ENCODE data around the gene NELFB.

GRCh38 chr9:137308057-137308619 lies 53.0 kb downstream of the NELFB start:
- TF ChIP-seq CTCF (IDR thresholded peaks at IDR 0.05; ENCODE audit: low read depth, low read length, missing input control) (no peak), JUND (IDR thresholded peaks at IDR 0.05) (no peak), RAD21 (IDR thresholded peaks at IDR 0.05) (no peak), MAX (IDR thresholded peaks at IDR 0.05) (no peak), YY1 (IDR thresholded peaks at IDR 0.05) (no peak), TAF1 (conservative IDR thresholded peaks at IDR 0.05) (no peak), GABPA (IDR thresholded peaks at IDR 0.05 in 1 of 2, conservative IDR thresholded peaks at IDR 0.05 in 1 of 2) (no peak)
